Adrenal gland (tissue), 12 donors: ENCODE measurements around the gene ZNF138. TPM values are rescaled to one million over a fixed set of nuclear protein-coding genes. Genes with fewer than 3 reads are reported as not detected.
"Not testable (repeated sequence)": the region's sequence is repeated elsewhere in the genome, so short reads cannot be mapped to it uniquely, and the experiment has no call there.

Experiments
- DNase-seq, 7 donors: peaks; one replicate each; pipeline ENCODE4 v3.0.0-alpha.2; 2019 to 2020
- H3K27ac ChIP-seq, 5 donors: fragments of 200-600 bp; sonication (generic) in 4 of 5; 1 replicate in 3 of 5; 2 replicates in 2 of 5; pipeline versions ENCODE4 v1.5.1 to v1.8.0; 2016 to 2020; ENCODE audit warnings: mild to moderate bottlenecking in 1 of 5
- H3K27me3 ChIP-seq: fragments of 200-600 bp; 2 replicates; pipeline ENCODE4 v1.8.0; 2021
- H3K36me3 ChIP-seq, 2 donors: fragments of 200-600 bp; replicated peaks in 1 of 2; 1 replicate in 1 of 2; 2 replicates in 1 of 2; pipeline versions ENCODE4 v1.5.1 to v1.8.0; 2018 to 2022
- H3K4me1 ChIP-seq, 2 donors: fragments of 200-600 bp; replicated peaks in 1 of 2; 1 replicate in 1 of 2; 2 replicates in 1 of 2; pipeline versions ENCODE4 v1.5.1 to v1.8.0; 2018 to 2021
- H3K4me3 ChIP-seq, 4 donors: fragments of 200-600 bp; sonication (generic) in 3 of 4; one replicate each; pipeline ENCODE4 v1.5.1; 2016 to 2018
- H3K9me3 ChIP-seq, 3 donors: fragments of 200-600 bp; sonication (generic) in 1 of 3; replicated peaks in 1 of 3; 1 replicate in 2 of 3; 2 replicates in 1 of 3; pipeline versions ENCODE4 v1.5.1 to v1.8.0; 2016 to 2021
- CTCF ChIP-seq, 6 experiments: fragments of 450-650 bp in 4 of 6; fragments of 200-600 bp in 2 of 6; sonication (generic) in 1 of 6; IDR thresholded peaks; 1 replicate in 5 of 6; 2 replicates in 1 of 6; pipeline versions ENCODE4 v1.5.1 to v1.8.0; 2016 to 2021; ENCODE audit warnings: antibody characterized with exemption in 6 of 6, mild to moderate bottlenecking in 2 of 6, moderate library complexity in 1 of 6
- POLR2A ChIP-seq, 2 donors: fragments of 450-650 bp; IDR thresholded peaks; one replicate each; pipeline ENCODE4 v1.6.1; 2017; ENCODE audit warnings: antibody characterized with exemption in 2 of 2, mild to moderate bottlenecking in 2 of 2, moderate library complexity in 1 of 2
- WGBS, 4 donors: extraction: QIAGEN DNeasy Blood & Tissue Kit in 2 of 4; methylation state at CpG; one replicate each; pipeline versions ENCODE4 v1.1.5 to v1.1.7; 2013 to 2017; 5-methylcytosine and 5-hydroxymethylcytosine counted together
- intact Hi-C, 2 donors: fragments of 100-400 bp; cut with DNase I; formaldehyde crosslinking; loops; one replicate each; pipeline versions ENCODE4 v1.14.1 to v1.15.0; 2022 to 2023
- polyA plus RNA-seq, 3 donors: library from polyadenylated mRNA; stranded (reverse); fragments of 200-250 nt in 2 of 3; fragments of 350-450 nt in 1 of 3; fragmentation: Illumina TruSeq in 1 of 3; extraction: RNeasy Lipid Tissue Mini Kit (QIAGEN cat#74804) in 1 of 3; gene quantifications; one replicate each; pipeline ENCODE4 v1.2.3, GENCODE V29; 2013 to 2014
- total RNA-seq, 9 donors: library from RNA; depleted of rRNA in 4 of 9; stranded (reverse); fragments of >200 nt in 4 of 9; fragments of 120-200 nt in 1 of 9; fragmentation: NEBNext Ultra II Directional in 1 of 9; extraction: Animal tissue kit (Norgen Biotek cat#: 25700) in 1 of 9; gene quantifications; one replicate each; pipeline versions ENCODE4 v1.1.0 to v1.2.4, GENCODE V29; 2013 to 2023
- donor health status: healthy with polysubstance abuse.
- donor health status: Bipolar disorder and iron deficiency.
- donor health status: DM: yes; HTN: yes; CAD: no.
- donor health status: DM: no; HTN: no; CAD: no.
- donor health status: DM: no; HTN: no; CAD: no.
- donor health status: DM: yes; HTN: yes; CAD: no.

The ZNF138 gene
- total and polyA plus RNA-seq, 12 donors, result 6.1 to 29.3 (median 14.7) TPM

DNA sequence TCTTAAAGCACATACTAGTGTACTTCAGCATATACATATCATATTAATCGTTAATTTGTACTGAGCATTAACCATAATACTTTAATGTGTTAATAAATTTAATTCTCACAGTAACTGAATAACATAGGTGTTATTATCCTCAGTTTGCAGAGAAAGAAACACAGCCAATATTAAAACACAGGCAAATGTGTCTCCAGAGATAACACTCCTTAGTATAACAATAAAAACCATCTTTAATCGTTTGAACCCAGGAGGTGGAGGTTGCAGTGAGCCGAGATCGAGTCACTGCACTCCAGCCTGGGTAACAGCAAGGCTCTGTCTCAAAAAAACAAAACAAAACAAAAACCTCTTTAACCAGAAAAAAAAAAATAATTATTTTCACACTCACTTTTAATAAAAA lies 59.5 kb downstream of the ZNF138 start:
- H3K9me3 ChIP-seq, result no peaks in the 10 kb centered on the region
- 70 to 82% (median 79%) methylated on average over 4 of the region's 4 CpGs for WGBS, 4 donors
- intact Hi-C loops, result no loop called here
- TF ChIP-seq POLR2A (IDR thresholded peaks at IDR 0.05) (no peak), CTCF (IDR thresholded peaks at IDR 0.05) (no peak)
- DNase-seq, result no peak
- H3K27me3 ChIP-seq, result no peaks in the 10 kb centered on the region
- H3K27ac ChIP-seq, result no peak overlapping the region
- no peak overlapping the region for H3K4me3 ChIP-seq
- H3K36me3 ChIP-seq, result no peaks in the 10 kb centered on the region
- H3K4me1 ChIP-seq, result no peaks in the 10 kb centered on the region

GRCh38 chr7:64854969-64855368 lies 60.7 kb downstream of the ZNF138 start:
- no peaks in the 10 kb centered on the region for H3K4me1 ChIP-seq
- H3K9me3 ChIP-seq, result no peaks in the 10 kb centered on the region
- intact Hi-C loops, result no loop called here
- H3K36me3 ChIP-seq, result no peaks in the 10 kb centered on the region
- no peak overlapping the region for H3K27ac ChIP-seq
- no peak for DNase-seq
- no peaks in the 10 kb centered on the region for H3K27me3 ChIP-seq
- 77 to 88% (median 82%) methylated on average over 1 of the region's 1 CpG for WGBS, 4 donors
- TF ChIP-seq CTCF (IDR thresholded peaks at IDR 0.05), result no peak
- no peak for TF ChIP-seq POLR2A (IDR thresholded peaks at IDR 0.05)
- H3K4me3 ChIP-seq, result no peak overlapping the region

- Histone ChIP-seq H3K4me3 (no peak overlapping the region), H3K4me1 (no peaks in the 10 kb centered on the region), H3K9me3 (no peaks in the 10 kb centered on the region), H3K27ac (no peak overlapping the region), H3K36me3 (no peaks in the 10 kb centered on the region), H3K27me3 (no peaks in the 10 kb centered on the region)
- TF ChIP-seq CTCF (IDR thresholded peaks at IDR 0.05), result no peak
- no peak for TF ChIP-seq POLR2A (IDR thresholded peaks at IDR 0.05)
- 92 to 94% (median 94%) methylated on average over 4 to 9 of the region's 9 CpGs; no CpG with 5 or more reads in 1 of the 4 donors for WGBS, 4 donors
- intact Hi-C loops, result no loop called here
- no peak for DNase-seq
These were observed 68.8 kb downstream of the ZNF138 start for GRCh38 chr7:64863021-64863420.

DNA sequence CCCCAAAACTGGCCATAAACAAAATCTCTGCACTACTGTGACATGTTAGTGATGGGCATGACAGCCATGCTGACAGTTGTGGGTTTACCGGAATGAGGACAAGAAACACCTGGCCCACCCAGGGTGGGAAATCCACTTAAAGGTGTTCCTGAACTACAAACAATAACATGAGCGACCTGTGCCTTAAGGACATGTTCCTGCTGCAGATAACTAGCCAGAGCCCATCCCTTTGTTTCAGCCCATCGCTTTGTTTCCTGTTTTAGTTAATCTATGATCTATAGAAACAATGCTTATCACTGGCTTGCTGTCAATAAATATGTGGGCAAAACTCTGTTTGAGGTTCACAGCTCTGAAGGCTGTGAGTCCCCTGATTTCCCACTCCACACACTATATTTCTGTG lies 69.3 kb downstream of the ZNF138 start:
- H3K27ac ChIP-seq, H3K36me3 ChIP-seq, intact Hi-C loops, H3K4me1 ChIP-seq, H3K9me3 ChIP-seq, H3K4me3 ChIP-seq, H3K27me3 ChIP-seq, DNase-seq: not testable (repeated sequence)
- 82 to 93% (median 89%) methylated on average over 3 of the region's 3 CpGs for WGBS, 4 donors

- Histone ChIP-seq H3K27ac (no peak overlapping the region), H3K4me3 (no peak overlapping the region), H3K36me3 (no peaks in the 10 kb centered on the region), H3K9me3 (no peaks in the 10 kb centered on the region), H3K4me1 (no peaks in the 10 kb centered on the region), H3K27me3 (no peaks in the 10 kb centered on the region)
- WGBS, 4 donors, result 82 to 96% (median 90%) methylated on average over 4 to 7 of the region's 7 CpGs
- TF ChIP-seq POLR2A (IDR thresholded peaks at IDR 0.05), result no peak
- TF ChIP-seq CTCF (IDR thresholded peaks at IDR 0.05), result no peak
- no peak for DNase-seq
- intact Hi-C loops, result no loop called here
These were observed 69.7 kb downstream of the ZNF138 start for GRCh38 chr7:64863969-64864368.
